ENCODE results near the gene TRPM2.

GRCh38 chr21:44359396-44359795, 6.0 kb downstream of the TRPM2 start:
- TF ChIP-seq EZH2 (IDR thresholded peaks at IDR 0.05; ENCODE audit: low read depth, low read length, severe bottlenecking) (no peak), YY1 (IDR thresholded peaks at IDR 0.05; ENCODE audit: low read depth, low read length) (no peak)
- TF ChIP-seq, protein P1, sequence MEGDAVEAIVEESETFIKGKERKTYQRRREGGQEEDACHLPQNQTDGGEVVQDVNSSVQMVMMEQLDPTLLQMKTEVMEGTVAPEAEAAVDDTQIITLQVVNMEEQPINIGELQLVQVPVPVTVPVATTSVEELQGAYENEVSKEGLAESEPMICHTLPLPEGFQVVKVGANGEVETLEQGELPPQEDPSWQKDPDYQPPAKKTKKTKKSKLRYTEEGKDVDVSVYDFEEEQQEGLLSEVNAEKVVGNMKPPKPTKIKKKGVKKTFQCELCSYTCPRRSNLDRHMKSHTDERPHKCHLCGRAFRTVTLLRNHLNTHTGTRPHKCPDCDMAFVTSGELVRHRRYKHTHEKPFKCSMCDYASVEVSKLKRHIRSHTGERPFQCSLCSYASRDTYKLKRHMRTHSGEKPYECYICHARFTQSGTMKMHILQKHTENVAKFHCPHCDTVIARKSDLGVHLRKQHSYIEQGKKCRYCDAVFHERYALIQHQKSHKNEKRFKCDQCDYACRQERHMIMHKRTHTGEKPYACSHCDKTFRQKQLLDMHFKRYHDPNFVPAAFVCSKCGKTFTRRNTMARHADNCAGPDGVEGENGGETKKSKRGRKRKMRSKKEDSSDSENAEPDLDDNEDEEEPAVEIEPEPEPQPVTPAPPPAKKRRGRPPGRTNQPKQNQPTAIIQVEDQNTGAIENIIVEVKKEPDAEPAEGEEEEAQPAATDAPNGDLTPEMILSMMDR (IDR thresholded peaks at IDR 0.05; ENCODE audit: control extremely low read depth in 1 of 3, insufficient read depth in 1 of 3, low read depth in 1 of 3, low read length in 3 of 3) = no peak
- TF ChIP-seq, protein P2, sequence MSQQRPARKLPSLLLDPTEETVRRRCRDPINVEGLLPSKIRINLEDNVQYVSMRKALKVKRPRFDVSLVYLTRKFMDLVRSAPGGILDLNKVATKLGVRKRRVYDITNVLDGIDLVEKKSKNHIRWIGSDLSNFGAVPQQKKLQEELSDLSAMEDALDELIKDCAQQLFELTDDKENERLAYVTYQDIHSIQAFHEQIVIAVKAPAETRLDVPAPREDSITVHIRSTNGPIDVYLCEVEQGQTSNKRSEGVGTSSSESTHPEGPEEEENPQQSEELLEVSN (IDR thresholded peaks at IDR 0.05) = no peak

All from H1 (cell line).